DMS 273 (cell line): ENCODE measurements around the gene MPEG1.

Source experiments
- DNase-seq: peaks from one replicate; lab custom pipeline; 2025; ENCODE audit not compliant: unreplicated experiment; lab: John Stamatoyannopoulos, UW

The MPEG1 gene

DNA sequence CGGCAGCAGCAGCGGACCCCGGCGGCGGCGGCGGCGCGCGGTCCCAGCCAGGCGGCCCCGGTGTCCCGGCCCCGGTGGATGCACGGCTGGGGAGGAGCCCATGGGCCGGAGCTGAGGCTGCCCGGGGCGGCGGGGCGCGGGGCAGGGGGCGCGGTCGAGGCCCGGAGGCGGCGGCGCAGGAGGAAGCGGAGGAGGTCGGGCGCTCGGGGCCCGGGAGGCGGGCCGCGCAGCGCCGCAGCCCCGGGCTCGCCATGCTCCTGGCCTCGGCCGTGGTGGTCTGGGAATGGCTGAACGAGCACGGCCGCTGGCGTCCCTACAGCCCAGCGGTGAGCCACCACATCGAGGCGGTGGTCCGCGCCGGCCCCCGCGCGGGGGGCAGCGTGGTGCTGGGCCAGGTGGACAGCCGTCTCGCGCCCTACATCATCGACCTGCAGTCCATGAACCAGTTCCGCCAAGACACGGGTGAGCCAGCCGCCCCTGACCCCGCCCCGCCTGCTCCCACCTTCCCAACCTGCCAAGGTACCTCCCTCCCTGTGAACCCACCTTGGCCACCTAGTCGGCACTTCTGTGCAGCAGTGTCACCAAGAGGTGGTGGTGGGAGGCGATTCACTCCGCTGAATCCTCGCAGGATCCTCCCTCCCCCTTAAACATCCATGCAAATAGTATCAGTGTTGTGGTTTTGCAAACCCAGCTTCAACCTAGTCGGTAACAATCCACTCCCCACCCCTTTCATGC is 40.2 kb downstream of the MPEG1 start:
- peak; percentile 39 for DNase-seq

- DNase-seq = peak; percentile 93
Measured at GRCh38 chr11:59171508-59172322, 41.0 kb downstream of the MPEG1 start, which contains the start of gene DTX4. Gene DTX4 (plus strand): TSS chr11:59172132. CDS start chr11:59172596, 464 bp downstream.

GRCh38 chr11:59164028-59164427 is 48.7 kb downstream of the MPEG1 start:
- DNase-seq = no peak
